ENCODE measurements around the gene TSNAXIP1. TPM values are rescaled to one million over a fixed set of nuclear protein-coding genes. Genes with fewer than 3 reads are reported as not detected.

The TSNAXIP1 gene
- total RNA-seq = 1 to 10 TPM in 2 of 4 donors, under 1 TPM in 2; 0.34 to 3.2 (median 0.93) TPM

- H3K4me1 ChIP-seq = peaks cover 17% of the 10 kb centered on the region in 2 donors
- TF ChIP-seq POLR2A (IDR thresholded peaks at IDR 0.05) (peak; percentile 63 to 90), CTCF (IDR thresholded peaks at IDR 0.05) (no peak)
- H3K27me3 ChIP-seq = no peaks in the 10 kb centered on the region
- WGBS, 2 donors = 0 to 1% methylated on average over 20 to 36 of the region's 54 CpGs
- peak; percentile 98 to 99 for DNase-seq
- peak within 1 kb of the TSS; percentile 31 to 76 (median 58) for H3K27ac ChIP-seq
- H3K4me3 ChIP-seq (replicated peaks in 1 of 3) = peak within 1 kb of the TSS; percentile 21 to 77 (median 64)
- H3K9me3 ChIP-seq = no peaks in the 10 kb centered on the region
- H3K36me3 ChIP-seq = no peaks in the 10 kb centered on the region
- intact Hi-C loops (cut with DNase I) = loop anchor here (5.0 kb wide), 1 partner anchor 36 kb away; the partner anchor contains the start of gene THAP11
Measured at GRCh38 chr16:67806428-67807147, at the start of gene TSNAXIP1, which contains the start of gene RANBP10. Gene TSNAXIP1 (plus strand): TSS chr16:67806889. CDS start chr16:67807150, 261 bp downstream. Gene RANBP10 (minus strand): TSS chr16:67806560. CDS start chr16:67806536, 24 bp downstream.

GRCh38 chr16:67758006-67758405 lies 48.7 kb upstream of the TSNAXIP1 start:
- Histone ChIP-seq H3K27me3 (no peaks in the 10 kb centered on the region), H3K4me3 (replicated peaks in 1 of 3) (no peak overlapping the region), H3K36me3 (no peaks in the 10 kb centered on the region), H3K9me3 (no peaks in the 10 kb centered on the region), H3K27ac (no peak overlapping the region), H3K4me1 (peaks cover 0 to 11% of the 10 kb centered on the region in 2 donors)
- TF ChIP-seq CTCF (IDR thresholded peaks at IDR 0.05) (no peak), POLR2A (IDR thresholded peaks at IDR 0.05) (no peak)
- DNase-seq = no peak
- intact Hi-C loops (cut with DNase I) = no loop called here
- 90 to 96% methylated on average over 3 of the region's 3 CpGs for WGBS, 2 donors

DNA sequence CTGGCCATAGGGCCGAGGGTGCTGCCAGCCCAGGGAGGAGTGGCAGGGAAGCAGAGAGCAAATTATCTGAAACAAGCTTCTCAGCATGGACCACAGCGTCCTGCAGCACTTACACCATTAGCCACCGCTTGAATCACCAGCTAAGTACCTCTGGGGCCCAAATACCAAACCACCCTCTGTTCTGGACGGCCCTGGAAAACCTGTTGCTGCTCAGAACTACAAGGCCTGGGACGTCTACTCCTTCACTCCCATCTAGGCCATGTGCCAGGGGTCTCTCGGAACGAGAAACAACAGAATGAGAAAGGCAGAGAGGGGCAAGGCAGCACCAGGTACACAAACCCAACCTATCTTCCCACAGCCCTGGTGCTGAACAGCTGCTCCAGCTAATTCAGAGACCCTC lies 47.7 kb upstream of the TSNAXIP1 start:
- 37 to 66% methylated on average over 7 of the region's 7 CpGs for WGBS, 2 donors
- Histone ChIP-seq H3K27ac (no peak overlapping the region), H3K36me3 (no peaks in the 10 kb centered on the region), H3K4me1 (peaks cover 0 to 11% of the 10 kb centered on the region in 2 donors), H3K9me3 (no peaks in the 10 kb centered on the region), H3K27me3 (no peaks in the 10 kb centered on the region), H3K4me3 (replicated peaks in 1 of 3) (no peak overlapping the region)
- TF ChIP-seq CTCF (IDR thresholded peaks at IDR 0.05) = no peak
- TF ChIP-seq POLR2A (IDR thresholded peaks at IDR 0.05) = no peak
- intact Hi-C loops (cut with DNase I) = no loop called here
- peak; percentile 51 to 76 for DNase-seq

GRCh38 chr16:67760206-67760955 lies 46.3 kb upstream of the TSNAXIP1 start:
- Histone ChIP-seq H3K4me1 (peaks cover 0 to 11% of the 10 kb centered on the region in 2 donors), H3K4me3 (replicated peaks in 1 of 3) (no peak overlapping the region), H3K27ac (no peak overlapping the region), H3K36me3 (no peaks in the 10 kb centered on the region), H3K27me3 (no peaks in the 10 kb centered on the region), H3K9me3 (no peaks in the 10 kb centered on the region)
- DNase-seq = no peak
- no peak for TF ChIP-seq POLR2A (IDR thresholded peaks at IDR 0.05)
- no peak for TF ChIP-seq CTCF (IDR thresholded peaks at IDR 0.05)
- intact Hi-C loops (cut with DNase I) = no loop called here
- 86 to 90% methylated on average over 8 of the region's 8 CpGs for WGBS, 2 donors

DNA sequence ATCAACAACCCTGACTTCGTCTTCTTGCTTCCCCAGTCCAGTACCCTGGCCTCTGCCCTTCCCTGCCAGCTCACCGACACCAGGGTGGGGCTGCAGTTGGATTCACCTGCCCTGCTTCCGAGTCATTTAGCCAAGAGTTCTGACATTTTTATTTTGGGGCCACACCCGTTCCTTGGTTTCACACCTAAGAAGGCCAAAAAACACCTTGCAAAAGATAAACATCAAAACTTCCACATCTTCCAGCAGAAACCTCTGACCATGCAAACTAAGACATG lies 45.8 kb upstream of the TSNAXIP1 start:
- 92 to 96% methylated on average over 4 of the region's 4 CpGs for WGBS, 2 donors
- intact Hi-C loops (cut with DNase I) = no loop called here
- H3K4me3 ChIP-seq (replicated peaks in 1 of 3) = no peak overlapping the region
- no peaks in the 10 kb centered on the region for H3K9me3 ChIP-seq
- H3K36me3 ChIP-seq = no peaks in the 10 kb centered on the region
- no peak for DNase-seq
- TF ChIP-seq POLR2A (IDR thresholded peaks at IDR 0.05) (no peak), CTCF (IDR thresholded peaks at IDR 0.05) (no peak)
- no peak overlapping the region for H3K27ac ChIP-seq
- H3K4me1 ChIP-seq = peaks cover 0 to 11% of the 10 kb centered on the region in 2 donors
- no peaks in the 10 kb centered on the region for H3K27me3 ChIP-seq
